Measurements from ENCODE around the gene C16orf96.

GRCh38 chr16:4535627-4536108 is 20.5 kb upstream of the C16orf96 start:
- no peak for TF ChIP-seq CTCF (IDR thresholded peaks at IDR 0.05; ENCODE audit: insufficient read depth, low read length, poor library complexity, severe bottlenecking)
- TF ChIP-seq EZH2phosphoT487 (conservative IDR thresholded peaks at IDR 0.05; ENCODE audit: low read length): no peak

All from SU-DHL-6 (cell line).